H1 (cell line): ENCODE data around the gene AFAP1L2. TPM values are rescaled to one million over a fixed set of nuclear protein-coding genes. Genes with fewer than 3 reads are reported as not detected.

ENCODE experiments used
- BRCA1 ChIP-seq: IDR thresholded peaks from 2 replicates; pipeline ENCODE4 v1.6.1; 2012; ENCODE audit warnings: low read depth, low read length, improper control_type of control experiment
- EGR1 ChIP-seq: IDR thresholded peaks from 2 replicates; pipeline ENCODE4 v1.6.1; 2011; ENCODE audit warnings: low read depth, low read length, borderline replicate concordance
- FOSL1 ChIP-seq: IDR thresholded peaks from 2 replicates; pipeline ENCODE4 v1.6.1; 2011; ENCODE audit warnings: mild to moderate bottlenecking, low read depth, low read length, moderate library complexity; ENCODE audit not compliant: insufficient read depth
- KDM4A ChIP-seq: IDR thresholded peaks from one replicate; pipeline ENCODE4 v1.7.1; 2012; ENCODE audit warnings: low read depth, mild to moderate bottlenecking, moderate library complexity, low read length, inconsistent platforms; ENCODE audit not compliant: severe bottlenecking
- MAFK ChIP-seq: IDR thresholded peaks from 2 replicates; pipeline ENCODE4 v1.6.1; 2012; ENCODE audit warnings: low read depth, mild to moderate bottlenecking, improper control_type of control experiment, low read length
- POU5F1 ChIP-seq: IDR thresholded peaks from 2 replicates; pipeline ENCODE4 v1.6.1; 2011; ENCODE audit warnings: low read depth, mild to moderate bottlenecking, low read length, moderate library complexity
- SIRT6 ChIP-seq: IDR thresholded peaks from one replicate; pipeline ENCODE4 v1.7.1; 2012; ENCODE audit warnings: low read length, inconsistent platforms
- polyA plus RNA-seq, 7 experiments: library from polyadenylated mRNA; depleted of rRNA in 3 of 7; stranded (reverse) in 5 of 7; unstranded in 2 of 7; fragments of >200 nt in 5 of 7; fragments of 200-250 nt in 2 of 7; gene quantifications; 1 replicate in 5 of 7; 2 replicates in 1 of 7; 4 replicates in 1 of 7; pipeline versions ENCODE4 v1.2.1 to v1.2.3, GENCODE V29; 2011 to 2013; ENCODE audit warnings: missing spikeins in 2 of 7, mixed read lengths in 2 of 7
- total RNA-seq: library from RNA; stranded (reverse); fragmentation: NEBNext Ultra II Directional; extraction: Animal tissue kit (Norgen Biotek cat#: 25700); gene quantifications from 2 replicates; pipeline ENCODE4 v1.2.1, GENCODE V29; 2021
- TF ChIP-seq, protein P1 (sequence below), 3 experiments: IDR thresholded peaks; 1 replicate in 2 of 3; 2 replicates in 1 of 3; pipeline versions ENCODE4 v1.5.1 to v1.6.1; 2011; ENCODE audit warnings: low read length in 3 of 3, mild to moderate bottlenecking in 3 of 3, inconsistent platforms in 2 of 3, low read depth in 1 of 3, moderate library complexity in 1 of 3; ENCODE audit not compliant: insufficient read depth in 1 of 3; ENCODE audit errors: control extremely low read depth in 1 of 3

Gene AFAP1L2
- total and polyA plus RNA-seq, 2 of the 8 experiments (the other 6 are each of a cell fraction or from before 2014, with no cell fraction given), result 3.9 to 6.4 TPM

DNA sequence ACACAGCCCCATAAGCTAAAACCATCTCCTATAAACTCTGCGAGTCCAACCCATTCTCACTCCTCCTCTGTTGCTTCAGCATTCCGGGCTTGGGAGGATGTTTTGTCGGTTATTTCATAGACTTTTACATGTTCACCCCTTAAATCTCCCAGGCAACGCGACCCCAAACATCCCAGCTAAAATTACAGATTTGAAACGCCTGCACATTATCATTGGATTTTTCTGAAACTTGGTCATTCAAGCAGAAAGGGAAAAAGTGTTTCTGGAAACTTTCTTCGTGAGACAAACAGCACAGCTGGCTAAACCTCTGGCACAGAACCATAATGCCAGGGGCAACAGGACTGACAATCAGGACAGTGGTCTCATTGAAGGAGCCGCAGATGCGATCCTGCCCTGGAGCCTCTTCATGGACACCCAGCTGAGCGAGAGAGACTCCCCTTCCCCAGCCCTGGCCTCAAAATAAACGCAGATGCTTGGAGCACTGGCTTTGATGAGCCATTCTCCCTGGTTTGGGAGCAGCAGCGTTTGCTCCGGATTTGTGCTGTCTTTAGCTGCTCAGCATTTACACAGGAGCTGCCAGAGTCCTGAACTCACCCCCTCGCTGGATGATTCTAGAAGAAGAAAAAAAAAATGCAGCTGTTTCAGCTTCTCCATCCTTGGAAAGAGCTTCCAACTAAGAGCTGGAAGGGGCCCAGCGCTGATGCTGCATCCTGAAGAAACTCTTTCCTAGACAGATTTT, 30.1 kb downstream of the AFAP1L2 start (continued):
- TF ChIP-seq FOSL1 (no peak), BRCA1 (no peak), EGR1 (no peak), SIRT6 (no peak), KDM4A (no peak), MAFK (no peak), POU5F1 (no peak)
- TF ChIP-seq, protein P1, sequence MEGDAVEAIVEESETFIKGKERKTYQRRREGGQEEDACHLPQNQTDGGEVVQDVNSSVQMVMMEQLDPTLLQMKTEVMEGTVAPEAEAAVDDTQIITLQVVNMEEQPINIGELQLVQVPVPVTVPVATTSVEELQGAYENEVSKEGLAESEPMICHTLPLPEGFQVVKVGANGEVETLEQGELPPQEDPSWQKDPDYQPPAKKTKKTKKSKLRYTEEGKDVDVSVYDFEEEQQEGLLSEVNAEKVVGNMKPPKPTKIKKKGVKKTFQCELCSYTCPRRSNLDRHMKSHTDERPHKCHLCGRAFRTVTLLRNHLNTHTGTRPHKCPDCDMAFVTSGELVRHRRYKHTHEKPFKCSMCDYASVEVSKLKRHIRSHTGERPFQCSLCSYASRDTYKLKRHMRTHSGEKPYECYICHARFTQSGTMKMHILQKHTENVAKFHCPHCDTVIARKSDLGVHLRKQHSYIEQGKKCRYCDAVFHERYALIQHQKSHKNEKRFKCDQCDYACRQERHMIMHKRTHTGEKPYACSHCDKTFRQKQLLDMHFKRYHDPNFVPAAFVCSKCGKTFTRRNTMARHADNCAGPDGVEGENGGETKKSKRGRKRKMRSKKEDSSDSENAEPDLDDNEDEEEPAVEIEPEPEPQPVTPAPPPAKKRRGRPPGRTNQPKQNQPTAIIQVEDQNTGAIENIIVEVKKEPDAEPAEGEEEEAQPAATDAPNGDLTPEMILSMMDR (IDR thresholded peaks at IDR 0.05; ENCODE audit: control extremely low read depth in 1 of 3, insufficient read depth in 1 of 3, low read depth in 1 of 3, low read length in 3 of 3), result no peak
